ENCODE data around the gene TMEM40.

The TMEM40 gene

DNA sequence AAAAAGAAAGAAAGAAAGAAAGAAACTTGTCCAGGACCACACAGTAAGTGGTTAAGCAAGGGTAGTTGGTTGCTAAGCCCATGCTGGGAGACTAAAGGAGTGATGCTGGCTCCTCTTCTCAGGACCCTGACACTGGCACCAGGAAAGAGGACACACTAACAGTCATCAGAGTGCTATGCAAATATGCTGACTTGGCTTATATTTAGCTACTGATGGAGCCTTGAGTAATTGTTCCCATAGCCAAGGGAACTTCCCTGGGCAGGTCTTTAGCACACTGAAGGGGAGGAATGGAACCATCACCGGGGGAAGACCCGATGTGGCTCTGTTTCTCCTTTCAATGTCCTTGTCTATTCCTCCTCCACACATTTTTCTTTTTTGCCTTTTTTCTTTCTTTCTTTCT, 6.2 kb downstream of the TMEM40 start:
- no peaks in the 10 kb centered on the region for H3K36me3 ChIP-seq (ENCODE audit: control insufficient read depth, low read length)
- peaks cover 92% of the 10 kb centered on the region for H3K4me1 ChIP-seq (ENCODE audit: control insufficient read depth, low read length)
- peak overlapping the region; percentile 58 for H3K4me2 ChIP-seq (ENCODE audit: low read length)
- TF ChIP-seq EZH2phosphoT487 (IDR thresholded peaks at IDR 0.05; ENCODE audit: borderline replicate concordance, low read length) = no peak
- TF ChIP-seq, protein P1, sequence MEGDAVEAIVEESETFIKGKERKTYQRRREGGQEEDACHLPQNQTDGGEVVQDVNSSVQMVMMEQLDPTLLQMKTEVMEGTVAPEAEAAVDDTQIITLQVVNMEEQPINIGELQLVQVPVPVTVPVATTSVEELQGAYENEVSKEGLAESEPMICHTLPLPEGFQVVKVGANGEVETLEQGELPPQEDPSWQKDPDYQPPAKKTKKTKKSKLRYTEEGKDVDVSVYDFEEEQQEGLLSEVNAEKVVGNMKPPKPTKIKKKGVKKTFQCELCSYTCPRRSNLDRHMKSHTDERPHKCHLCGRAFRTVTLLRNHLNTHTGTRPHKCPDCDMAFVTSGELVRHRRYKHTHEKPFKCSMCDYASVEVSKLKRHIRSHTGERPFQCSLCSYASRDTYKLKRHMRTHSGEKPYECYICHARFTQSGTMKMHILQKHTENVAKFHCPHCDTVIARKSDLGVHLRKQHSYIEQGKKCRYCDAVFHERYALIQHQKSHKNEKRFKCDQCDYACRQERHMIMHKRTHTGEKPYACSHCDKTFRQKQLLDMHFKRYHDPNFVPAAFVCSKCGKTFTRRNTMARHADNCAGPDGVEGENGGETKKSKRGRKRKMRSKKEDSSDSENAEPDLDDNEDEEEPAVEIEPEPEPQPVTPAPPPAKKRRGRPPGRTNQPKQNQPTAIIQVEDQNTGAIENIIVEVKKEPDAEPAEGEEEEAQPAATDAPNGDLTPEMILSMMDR (IDR thresholded peaks at IDR 0.05; ENCODE audit: low read depth, low read length, poor library complexity, severe bottlenecking) = no peak
- H3K79me2 ChIP-seq (ENCODE audit: control insufficient read depth, low read length) = no peaks in the 10 kb centered on the region
- H3K27ac ChIP-seq (ENCODE audit: low read depth, low read length) = no peak overlapping the region
- no peaks in the 10 kb centered on the region for H3K27me3 ChIP-seq (ENCODE audit: control insufficient read depth, low read length)
- H4K20me1 ChIP-seq (ENCODE audit: control insufficient read depth, insufficient read depth, low read depth, low read length) = no peaks in the 10 kb centered on the region
- H3K9me3 ChIP-seq (ENCODE audit: control insufficient read depth, insufficient read depth, low read length) = no peaks in the 10 kb centered on the region
- peak overlapping the region; percentile 29 for H3K4me3 ChIP-seq (ENCODE audit: low read length)
- peaks cover 13% of the 10 kb centered on the region for H3F3A ChIP-seq (ENCODE audit: control insufficient read depth, insufficient read depth)
- no peaks in the 10 kb centered on the region for H3K9me2 ChIP-seq (replicated peaks; ENCODE audit: control insufficient read depth, low read length)

DNA sequence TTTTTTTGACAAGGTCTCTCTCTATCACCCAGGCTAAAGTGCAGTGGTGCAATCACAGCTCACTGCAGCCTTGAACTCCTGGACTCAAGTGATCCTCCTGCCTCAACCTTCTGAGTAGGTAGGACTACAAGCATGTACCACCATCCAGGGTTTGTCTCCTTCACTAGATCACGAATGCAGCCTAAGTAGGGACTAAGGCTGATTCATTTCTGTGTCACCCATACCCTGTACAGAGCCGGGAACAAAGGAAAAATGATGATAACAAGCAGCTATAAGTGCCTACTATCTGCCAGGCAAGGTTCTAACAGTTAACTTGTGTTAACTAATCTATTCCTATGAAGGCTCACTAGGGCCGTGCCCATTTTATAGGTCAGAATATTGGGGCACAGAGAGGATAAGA, 7.0 kb downstream of the TMEM40 start:
- H4K20me1 ChIP-seq (ENCODE audit: control insufficient read depth, insufficient read depth, low read depth, low read length) = no peaks in the 10 kb centered on the region
- H3F3A ChIP-seq (ENCODE audit: control insufficient read depth, insufficient read depth) = peaks cover 13% of the 10 kb centered on the region
- no peak overlapping the region for H3K27ac ChIP-seq (ENCODE audit: low read depth, low read length)
- H3K36me3 ChIP-seq (ENCODE audit: control insufficient read depth, low read length) = no peaks in the 10 kb centered on the region
- H3K79me2 ChIP-seq (ENCODE audit: control insufficient read depth, low read length) = no peaks in the 10 kb centered on the region
- no peaks in the 10 kb centered on the region for H3K27me3 ChIP-seq (ENCODE audit: control insufficient read depth, low read length)
- H3K4me1 ChIP-seq (ENCODE audit: control insufficient read depth, low read length) = peaks cover 89% of the 10 kb centered on the region
- H3K4me3 ChIP-seq (ENCODE audit: low read length) = peak overlapping the region; percentile 29
- TF ChIP-seq, protein P1 (IDR thresholded peaks at IDR 0.05; ENCODE audit: low read depth, low read length, poor library complexity, severe bottlenecking) = no peak
- peak overlapping the region; percentile 58 for H3K4me2 ChIP-seq (ENCODE audit: low read length)
- H3K9me3 ChIP-seq (ENCODE audit: control insufficient read depth, insufficient read depth, low read length) = no peaks in the 10 kb centered on the region
- H3K9me2 ChIP-seq (replicated peaks; ENCODE audit: control insufficient read depth, low read length) = no peaks in the 10 kb centered on the region

DNA sequence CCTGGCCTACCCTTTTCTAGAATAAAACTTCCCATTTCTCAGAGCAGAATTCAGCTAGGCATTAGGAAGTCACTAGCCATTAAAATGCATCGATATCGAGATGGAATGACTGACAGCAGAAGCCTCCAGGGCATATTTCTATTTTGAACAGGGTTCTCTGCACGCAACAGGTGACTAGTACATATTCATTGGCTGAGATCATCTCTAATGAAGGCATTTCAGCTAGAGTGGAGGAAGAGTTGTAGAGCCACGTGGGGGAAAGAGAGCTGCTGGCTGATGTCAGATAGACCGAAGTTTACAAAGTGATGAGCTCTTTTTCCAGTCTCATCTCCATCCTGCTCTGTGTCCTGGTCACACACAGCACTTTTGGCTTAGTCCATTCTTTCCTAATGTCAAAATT, 7.5 kb downstream of the TMEM40 start:
- H3F3A ChIP-seq (ENCODE audit: control insufficient read depth, insufficient read depth) = peaks cover 13% of the 10 kb centered on the region
- no peak overlapping the region for H3K27ac ChIP-seq (ENCODE audit: low read depth, low read length)
- H3K27me3 ChIP-seq (ENCODE audit: control insufficient read depth, low read length) = no peaks in the 10 kb centered on the region
- H4K20me1 ChIP-seq (ENCODE audit: control insufficient read depth, insufficient read depth, low read depth, low read length) = no peaks in the 10 kb centered on the region
- H3K36me3 ChIP-seq (ENCODE audit: control insufficient read depth, low read length) = no peaks in the 10 kb centered on the region
- H3K9me3 ChIP-seq (ENCODE audit: control insufficient read depth, insufficient read depth, low read length) = no peaks in the 10 kb centered on the region
- no peak for TF ChIP-seq EZH2phosphoT487 (IDR thresholded peaks at IDR 0.05; ENCODE audit: borderline replicate concordance, low read length)
- TF ChIP-seq, protein P1 (IDR thresholded peaks at IDR 0.05; ENCODE audit: low read depth, low read length, poor library complexity, severe bottlenecking) = no peak
- H3K79me2 ChIP-seq (ENCODE audit: control insufficient read depth, low read length) = no peaks in the 10 kb centered on the region
- H3K4me2 ChIP-seq (ENCODE audit: low read length) = peak overlapping the region; percentile 58
- no peaks in the 10 kb centered on the region for H3K9me2 ChIP-seq (replicated peaks; ENCODE audit: control insufficient read depth, low read length)
- H3K4me3 ChIP-seq (ENCODE audit: low read length) = no peak overlapping the region
- H3K4me1 ChIP-seq (ENCODE audit: control insufficient read depth, low read length) = peaks cover 84% of the 10 kb centered on the region

DNA sequence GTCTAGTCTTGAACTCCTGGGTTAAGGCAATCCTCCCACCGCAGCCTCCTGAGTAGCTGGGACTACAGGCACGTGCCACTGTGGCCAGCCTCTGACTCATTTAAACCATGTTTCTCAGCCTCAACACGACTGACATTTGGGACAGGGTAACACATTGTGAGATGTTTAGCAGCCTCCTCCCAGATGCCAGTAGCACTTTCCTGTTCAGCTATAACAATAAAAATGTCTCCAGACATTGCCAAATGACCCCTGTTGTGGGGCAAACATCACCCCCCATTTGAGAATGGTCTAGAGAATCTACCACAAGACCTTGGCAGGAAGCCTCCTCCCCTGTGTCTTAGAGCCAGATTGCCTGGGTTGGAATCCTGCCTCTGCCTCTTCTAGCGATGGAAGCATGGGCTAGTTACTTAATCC, 8.4 kb downstream of the TMEM40 start:
- H3F3A ChIP-seq (ENCODE audit: control insufficient read depth, insufficient read depth) = peaks cover 13% of the 10 kb centered on the region
- TF ChIP-seq, protein P1 (IDR thresholded peaks at IDR 0.05; ENCODE audit: low read depth, low read length, poor library complexity, severe bottlenecking) = no peak
- no peak for TF ChIP-seq EZH2phosphoT487 (IDR thresholded peaks at IDR 0.05; ENCODE audit: borderline replicate concordance, low read length)
- H3K36me3 ChIP-seq (ENCODE audit: control insufficient read depth, low read length) = no peaks in the 10 kb centered on the region
- no peaks in the 10 kb centered on the region for H3K27me3 ChIP-seq (ENCODE audit: control insufficient read depth, low read length)
- H3K4me2 ChIP-seq (ENCODE audit: low read length) = peak overlapping the region; percentile 88
- H3K79me2 ChIP-seq (ENCODE audit: control insufficient read depth, low read length) = no peaks in the 10 kb centered on the region
- H4K20me1 ChIP-seq (ENCODE audit: control insufficient read depth, insufficient read depth, low read depth, low read length) = no peaks in the 10 kb centered on the region
- peak overlapping the region; percentile 60 for H3K4me3 ChIP-seq (ENCODE audit: low read length)
- no peaks in the 10 kb centered on the region for H3K9me2 ChIP-seq (replicated peaks; ENCODE audit: control insufficient read depth, low read length)
- H3K9me3 ChIP-seq (ENCODE audit: control insufficient read depth, insufficient read depth, low read length) = no peaks in the 10 kb centered on the region
- peak overlapping the region; percentile 95 for H3K27ac ChIP-seq (ENCODE audit: low read depth, low read length)
- peaks cover 80% of the 10 kb centered on the region for H3K4me1 ChIP-seq (ENCODE audit: control insufficient read depth, low read length)

All from DOHH2 (cell line).